ENCODE data around the gene MIA3. TPM values are rescaled to one million over a fixed set of nuclear protein-coding genes. Genes with fewer than 3 reads are reported as not detected.

Gene MIA3
- total RNA-seq, 2 donors from 2014 or later, result 64.3 to 74.9 TPM

DNA sequence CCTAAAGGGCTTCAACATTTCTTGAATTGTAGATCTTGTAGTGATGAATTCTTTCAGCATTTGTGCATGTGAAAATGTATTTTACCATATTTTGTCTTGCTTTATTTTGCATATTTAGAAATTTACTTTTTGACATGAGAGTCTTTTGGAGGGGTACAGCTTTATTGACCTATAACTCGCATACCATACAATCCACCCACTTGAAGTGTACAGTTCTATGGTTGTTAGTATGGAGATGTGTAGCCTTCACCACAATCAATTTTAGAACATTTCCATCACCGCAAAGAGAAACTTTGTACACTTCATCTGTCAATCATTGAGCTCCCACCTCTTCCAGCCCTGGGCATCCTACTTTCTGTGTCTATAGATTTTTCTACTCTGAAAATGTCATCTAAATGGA is 7.2 kb upstream of the MIA3 start:
- no peaks in the 10 kb centered on the region for H3K9me3 ChIP-seq
- WGBS, result 94% methylated on average over 2 of the region's 2 CpGs
- no peak overlapping the region for H3K27ac ChIP-seq
- no peak for DNase-seq (ENCODE audit: low spot score)
- no peak for TF ChIP-seq POLR2A (IDR thresholded peaks at IDR 0.05)
- no peak for TF ChIP-seq POLR2AphosphoS5 (IDR thresholded peaks at IDR 0.05)
- TF ChIP-seq CTCF (IDR thresholded peaks at IDR 0.05), result no peak
- no peak overlapping the region for H3K4me3 ChIP-seq
- H3K36me3 ChIP-seq, result no peaks in the 10 kb centered on the region
- no peaks in the 10 kb centered on the region for H3K4me1 ChIP-seq (replicated peaks)
- H3K27me3 ChIP-seq (replicated peaks; ENCODE audit: insufficient read depth), result no peaks in the 10 kb centered on the region
- intact Hi-C loops (cut with DNase I), result no loop called here

GRCh38 chr1:222613627-222614026 is 4.3 kb upstream of the MIA3 start:
- TF ChIP-seq CTCF (IDR thresholded peaks at IDR 0.05) (no peak), POLR2AphosphoS5 (IDR thresholded peaks at IDR 0.05) (no peak), POLR2A (IDR thresholded peaks at IDR 0.05) (no peak)
- Histone ChIP-seq H3K9me3 (no peaks in the 10 kb centered on the region), H3K4me3 (no peak overlapping the region), H3K36me3 (no peaks in the 10 kb centered on the region), H3K27me3 (replicated peaks; ENCODE audit: insufficient read depth) (no peaks in the 10 kb centered on the region), H3K27ac (peak overlapping the region in 1 of 2 donors; percentile 12), H3K4me1 (replicated peaks) (no peaks in the 10 kb centered on the region)
- WGBS, result 71% methylated on average over 1 of the region's 1 CpG
- intact Hi-C loops (cut with DNase I), result no loop called here
- no peak for DNase-seq (ENCODE audit: low spot score)

- H3K4me1 ChIP-seq (replicated peaks), result no peaks in the 10 kb centered on the region
- no peak overlapping the region for H3K4me3 ChIP-seq
- no peak for TF ChIP-seq POLR2A (IDR thresholded peaks at IDR 0.05)
- TF ChIP-seq CTCF (IDR thresholded peaks at IDR 0.05), result no peak
- TF ChIP-seq POLR2AphosphoS5 (IDR thresholded peaks at IDR 0.05), result no peak
- WGBS, result 67% methylated on average over 5 of the region's 5 CpGs
- H3K36me3 ChIP-seq, result no peaks in the 10 kb centered on the region
- H3K27me3 ChIP-seq (replicated peaks; ENCODE audit: insufficient read depth), result no peaks in the 10 kb centered on the region
- peak overlapping the region in 1 of 2 donors; percentile 84 for H3K27ac ChIP-seq
- no peaks in the 10 kb centered on the region for H3K9me3 ChIP-seq
- no peak for DNase-seq (ENCODE audit: low spot score)
- intact Hi-C loops (cut with DNase I), result no loop called here
Measured at GRCh38 chr1:222616525-222616924, 1.4 kb upstream of the MIA3 start.

GRCh38 chr1:222617367-222617951 is 438 bp upstream of the MIA3 start:
- no peaks in the 10 kb centered on the region for H3K36me3 ChIP-seq
- WGBS, result 2% methylated on average over 30 of the region's 37 CpGs
- H3K27ac ChIP-seq, result peak overlapping the region; percentile 82 to 84
- H3K4me1 ChIP-seq (replicated peaks), result no peaks in the 10 kb centered on the region
- peak; percentile 93 for DNase-seq (ENCODE audit: low spot score)
- peak overlapping the region; percentile 36 to 38 for H3K4me3 ChIP-seq
- intact Hi-C loops (cut with DNase I), result no loop called here
- no peaks in the 10 kb centered on the region for H3K27me3 ChIP-seq (replicated peaks; ENCODE audit: insufficient read depth)
- no peaks in the 10 kb centered on the region for H3K9me3 ChIP-seq
- TF ChIP-seq POLR2AphosphoS5 (IDR thresholded peaks at IDR 0.05) (peak; percentile 62), POLR2A (IDR thresholded peaks at IDR 0.05) (peak; percentile 40), CTCF (IDR thresholded peaks at IDR 0.05) (no peak)

DNA sequence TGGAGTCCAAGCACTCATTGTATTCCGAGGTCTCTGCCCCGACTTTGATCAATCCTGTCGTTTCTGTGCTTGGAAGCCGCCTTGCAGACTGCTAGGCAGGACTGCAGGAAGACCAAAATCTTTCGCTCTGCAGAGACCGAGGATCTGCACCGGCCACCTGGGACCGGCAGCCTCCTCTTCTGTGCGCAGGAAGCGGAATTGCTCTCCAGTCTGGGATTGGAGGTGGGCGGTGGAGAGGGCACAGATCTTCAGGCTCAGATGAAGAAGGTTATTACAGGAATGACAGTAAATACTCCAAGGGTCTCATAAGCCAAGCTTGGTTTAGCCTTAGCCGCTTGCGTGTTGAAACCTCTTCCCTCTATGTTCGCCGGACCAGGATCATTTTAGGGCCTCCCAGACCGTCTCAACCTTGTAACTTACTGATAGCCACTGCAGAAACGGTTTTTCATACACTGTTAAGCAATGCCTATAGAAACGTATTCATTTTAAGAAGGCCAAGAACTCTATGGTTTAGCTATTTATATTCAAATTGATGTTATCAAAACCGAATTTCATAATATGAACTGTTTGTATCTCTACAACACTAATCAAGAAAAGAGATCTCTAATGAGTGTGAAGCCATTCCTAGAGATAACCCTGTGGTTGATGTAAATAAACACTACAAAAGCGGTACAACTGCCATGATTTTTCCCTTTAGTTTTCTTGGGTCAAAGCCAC is 1.1 kb downstream of the MIA3 start:
- peak overlapping the region; percentile 95 for H3K4me3 ChIP-seq
- no peaks in the 10 kb centered on the region for H3K27me3 ChIP-seq (replicated peaks; ENCODE audit: insufficient read depth)
- no peak for DNase-seq (ENCODE audit: low spot score)
- peaks cover 8% of the 10 kb centered on the region for H3K4me1 ChIP-seq (replicated peaks)
- intact Hi-C loops (cut with DNase I), result no loop called here
- no peaks in the 10 kb centered on the region for H3K9me3 ChIP-seq
- no peak for TF ChIP-seq CTCF (IDR thresholded peaks at IDR 0.05)
- no peak for TF ChIP-seq POLR2A (IDR thresholded peaks at IDR 0.05)
- no peak for TF ChIP-seq POLR2AphosphoS5 (IDR thresholded peaks at IDR 0.05)
- no peaks in the 10 kb centered on the region for H3K36me3 ChIP-seq
- peak overlapping the region; percentile 79 to 83 for H3K27ac ChIP-seq
- WGBS, result 31% methylated on average over 20 of the region's 20 CpGs

All from prostate gland (tissue), 2 donors.